ENCODE measurements around the gene ARHGAP26.

- TF ChIP-seq CTCF (IDR thresholded peaks at IDR 0.05) (no peak), POLR2A (IDR thresholded peaks at IDR 0.05) (no peak)
Measured at GRCh38 chr5:142966121-142966420, 195.9 kb downstream of the ARHGAP26 start.

Data from lower leg skin (tissue), 3 donors.